Stimulated activated CD8-positive, alpha-beta memory T cell treated with anti-CD3 and anti-CD28 coated beads, Interleukin-12 subunit alpha, Interleukin-12 subunit beta, amount 100 ng/mL, for 4 hours (primary cell): ENCODE measurements around the gene ZNF277.

Source experiments
- DNase-seq: peaks from one replicate; pipeline ENCODE4 v3.0.0-alpha.2; 2020; ENCODE audit warnings: low read depth

ZNF277 gene

DNA sequence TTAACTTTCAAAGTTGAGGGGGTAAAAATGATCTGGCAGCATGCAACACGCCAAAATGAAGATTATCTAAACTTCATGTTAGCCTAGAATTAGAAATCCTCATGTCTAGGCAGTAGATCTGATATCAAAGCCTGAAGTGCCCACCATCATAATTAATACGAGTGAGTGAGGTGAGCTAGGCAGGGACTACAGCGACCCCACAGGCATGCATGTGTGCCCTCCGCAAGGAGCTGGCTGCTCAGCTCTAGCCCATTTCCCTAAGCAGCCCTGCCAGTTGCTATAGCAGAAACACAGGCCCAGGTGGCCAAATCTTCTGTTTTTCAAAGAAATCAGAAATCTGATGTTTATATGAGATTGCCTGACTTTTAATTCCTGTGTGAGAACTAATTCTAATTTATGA is 150.6 kb downstream of the ZNF277 start:
- DNase-seq = no peak

DNA sequence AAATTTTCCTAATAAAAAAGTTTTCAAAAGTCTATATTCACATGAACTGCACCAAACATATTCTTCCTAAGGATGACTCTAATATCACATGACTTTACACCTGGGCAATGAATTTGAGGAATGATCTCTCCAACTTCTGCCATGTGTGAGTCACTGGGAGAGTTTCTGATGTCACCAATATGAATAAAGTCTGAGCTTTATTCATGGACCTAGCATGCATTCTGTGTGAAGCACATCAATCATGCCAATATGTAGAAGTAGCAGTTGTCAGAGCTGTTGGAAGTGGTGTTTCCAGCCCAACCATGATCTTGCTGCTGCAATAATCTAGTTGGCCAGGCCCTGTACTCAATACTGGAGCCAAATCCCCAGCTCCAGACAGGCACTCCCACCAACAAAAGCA is 152.0 kb downstream of the ZNF277 start:
- no peak for DNase-seq

DNA sequence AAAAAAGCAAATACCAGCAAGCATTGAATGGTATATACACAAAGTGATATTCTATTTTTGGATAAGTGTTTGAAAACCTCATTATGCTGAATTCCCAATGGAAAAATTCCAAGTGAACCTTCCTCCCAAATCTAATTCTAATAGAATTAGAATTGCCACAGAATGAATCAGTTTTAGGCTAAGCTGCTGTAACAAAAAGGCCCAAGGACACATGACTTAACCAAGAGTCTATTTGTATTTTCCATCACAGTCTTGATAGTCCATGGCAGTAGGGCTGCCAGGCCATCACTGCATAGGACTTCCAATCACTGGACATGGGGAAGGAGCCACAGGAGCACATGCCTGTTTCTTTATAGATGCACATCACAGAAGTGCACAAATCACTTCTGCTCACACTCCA is 152.6 kb downstream of the ZNF277 start:
- DNase-seq = no peak

DNA sequence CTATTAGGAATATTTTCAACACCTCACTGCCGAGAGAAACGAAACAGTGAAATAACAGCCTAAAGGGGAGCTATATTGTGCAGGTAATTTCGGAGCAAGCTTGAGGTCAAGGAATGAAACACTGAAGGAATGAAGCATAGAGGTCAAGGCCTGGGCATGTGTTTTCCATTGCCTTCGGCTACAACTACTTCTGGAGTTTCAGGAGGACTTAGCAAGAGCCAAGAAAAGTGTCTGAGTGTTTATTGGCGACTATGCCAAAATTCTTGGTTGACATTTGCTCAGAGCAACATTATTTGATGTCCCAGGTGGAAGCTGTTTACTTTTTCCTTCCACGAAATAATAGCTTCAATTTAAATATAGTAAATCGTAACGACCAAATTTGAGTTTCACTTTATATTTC is 154.2 kb downstream of the ZNF277 start:
- no peak for DNase-seq

DNA sequence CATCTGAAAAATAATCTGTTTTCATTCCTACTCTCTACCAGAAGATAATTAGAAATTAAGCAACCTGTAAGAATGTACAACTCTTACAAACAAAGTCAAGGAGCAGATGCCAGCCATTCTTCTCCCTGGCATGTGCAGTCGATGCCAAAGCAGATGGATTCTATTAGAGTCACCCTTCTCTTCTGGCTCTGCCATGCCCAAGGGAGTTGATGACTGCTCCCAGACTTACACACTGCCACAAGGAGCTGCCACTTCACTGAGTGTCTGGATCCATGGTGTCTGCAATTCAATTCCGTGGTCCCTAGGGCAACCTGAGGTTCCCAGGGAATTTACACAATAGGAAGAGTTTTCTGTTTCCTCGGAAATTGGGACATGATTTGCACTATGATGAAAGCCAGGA is 154.7 kb downstream of the ZNF277 start:
- no peak for DNase-seq

DNA sequence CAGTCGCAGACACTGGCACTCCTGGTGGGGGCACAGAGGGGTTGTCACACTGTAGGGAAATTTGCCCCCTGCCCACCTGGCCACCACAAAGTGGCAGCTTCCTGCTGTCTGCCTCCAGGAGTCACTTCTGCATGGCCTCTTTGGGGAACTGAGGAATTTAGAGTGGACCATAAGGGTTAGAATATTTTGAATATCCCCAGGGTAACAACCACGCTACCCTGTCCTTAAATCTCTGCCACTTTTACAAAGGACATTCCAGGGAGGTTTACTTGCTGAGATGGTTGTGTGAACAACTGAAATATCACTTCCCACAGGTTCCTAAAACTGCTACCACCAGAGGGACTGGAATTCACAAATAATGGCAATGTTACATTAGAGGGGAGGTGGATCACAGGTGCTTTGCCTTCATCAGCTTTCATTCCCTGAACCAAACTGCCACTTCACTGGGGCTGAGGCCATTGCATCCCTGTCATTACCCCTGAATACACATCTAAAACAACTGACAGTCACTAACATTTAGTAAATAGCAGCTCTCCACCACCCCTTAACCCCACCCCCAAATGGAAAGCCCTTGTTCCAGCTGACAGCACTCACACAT is 155.7 kb downstream of the ZNF277 start:
- no peak for DNase-seq

DNA sequence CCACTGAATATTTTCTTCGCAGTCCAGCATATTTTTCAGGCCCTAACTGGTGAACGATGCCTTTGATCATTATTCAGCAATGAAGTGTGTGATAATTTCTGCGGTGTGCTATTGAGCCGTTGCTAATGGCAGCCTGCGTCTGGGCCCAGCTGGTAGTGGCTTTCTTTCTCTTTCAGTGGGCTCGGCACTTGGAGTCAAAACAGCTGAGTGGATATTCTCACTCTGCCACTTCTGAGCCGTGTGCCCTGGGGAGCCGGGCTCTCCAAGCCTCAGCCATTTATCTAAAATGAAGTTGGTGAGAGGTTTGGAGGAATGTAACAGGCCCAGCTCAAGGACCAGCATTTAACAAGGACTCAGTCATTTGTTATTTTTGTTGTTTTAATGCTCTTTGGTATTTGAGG is 156.2 kb downstream of the ZNF277 start:
- no peak for DNase-seq

DNA sequence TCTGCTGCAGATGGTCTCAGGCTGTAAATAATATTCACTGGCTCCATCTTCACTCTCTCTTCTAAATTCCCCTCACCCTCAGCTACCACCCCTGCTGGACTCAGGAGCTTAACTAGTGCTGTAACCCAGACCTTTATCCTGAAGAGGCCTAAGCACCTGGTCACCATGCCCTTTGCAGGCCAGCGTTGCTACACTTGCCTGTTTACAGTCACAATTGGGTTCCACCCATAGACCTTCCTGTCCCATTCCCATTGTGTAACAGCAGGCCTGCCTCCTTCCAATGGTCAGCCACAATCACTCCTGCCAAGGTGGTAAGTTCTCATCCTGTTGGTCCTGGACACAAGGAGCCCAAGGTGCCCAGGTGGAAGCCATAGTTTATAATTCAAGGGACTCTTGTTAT is 157.9 kb downstream of the ZNF277 start:
- no peak for DNase-seq

DNA sequence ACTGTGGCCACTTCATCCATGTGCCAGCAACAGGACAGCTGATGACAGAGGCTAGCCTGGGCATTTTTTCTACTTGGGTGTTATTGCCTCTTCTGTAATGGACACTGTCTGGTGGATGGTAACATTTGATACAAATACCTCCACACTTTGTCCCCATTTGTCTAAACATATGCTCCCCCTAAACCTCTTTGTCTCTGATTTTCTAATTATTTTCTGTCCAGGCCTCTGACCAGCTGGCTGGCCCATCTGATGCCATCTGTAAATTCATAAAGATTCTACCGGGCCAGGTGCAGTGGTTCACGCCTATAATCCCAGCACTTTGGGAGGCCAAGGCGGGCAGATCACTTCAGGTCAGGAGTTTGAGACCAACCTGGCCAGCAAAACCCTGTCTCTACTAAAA is 159.1 kb downstream of the ZNF277 start:
- DNase-seq = no peak

DNA sequence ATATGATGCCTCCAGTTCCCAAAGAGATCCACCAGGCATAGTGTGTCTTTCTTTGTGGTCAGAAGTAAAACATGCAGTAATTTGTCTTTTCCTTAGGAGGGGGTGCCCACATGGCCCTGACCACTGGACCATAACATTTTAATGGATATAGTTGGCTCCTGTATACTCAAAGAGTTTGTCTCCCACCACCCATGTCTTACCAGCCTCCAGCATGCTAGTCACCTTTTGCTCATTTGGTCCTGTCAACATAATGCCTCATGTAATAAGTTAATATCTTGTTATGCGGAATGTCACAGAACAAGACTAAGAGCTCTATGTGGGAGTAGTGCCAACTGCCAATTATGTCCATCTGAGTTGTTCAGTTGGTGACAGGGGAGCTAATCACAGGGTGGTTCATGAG is 160.4 kb downstream of the ZNF277 start:
- DNase-seq = no peak

DNA sequence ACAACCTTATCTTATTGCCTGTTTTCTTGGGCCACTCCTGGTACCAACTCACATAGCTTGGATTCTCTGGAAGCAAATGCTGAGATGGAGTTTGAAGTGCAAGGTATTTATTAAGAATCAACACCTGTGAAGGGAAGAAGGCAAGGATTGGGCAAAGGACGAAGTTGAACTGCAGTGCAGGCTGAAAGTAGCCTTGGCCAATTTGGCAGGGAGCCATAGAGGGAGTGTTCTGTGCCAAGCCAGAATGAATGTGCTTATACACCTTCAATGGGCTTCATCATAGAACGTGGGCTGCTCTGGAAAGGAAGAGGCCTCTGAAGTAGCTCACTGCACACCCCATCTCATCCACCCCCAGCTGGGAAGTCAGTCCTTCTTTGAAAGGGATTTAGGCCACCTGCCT is 163.9 kb downstream of the ZNF277 start:
- DNase-seq = no peak

DNA sequence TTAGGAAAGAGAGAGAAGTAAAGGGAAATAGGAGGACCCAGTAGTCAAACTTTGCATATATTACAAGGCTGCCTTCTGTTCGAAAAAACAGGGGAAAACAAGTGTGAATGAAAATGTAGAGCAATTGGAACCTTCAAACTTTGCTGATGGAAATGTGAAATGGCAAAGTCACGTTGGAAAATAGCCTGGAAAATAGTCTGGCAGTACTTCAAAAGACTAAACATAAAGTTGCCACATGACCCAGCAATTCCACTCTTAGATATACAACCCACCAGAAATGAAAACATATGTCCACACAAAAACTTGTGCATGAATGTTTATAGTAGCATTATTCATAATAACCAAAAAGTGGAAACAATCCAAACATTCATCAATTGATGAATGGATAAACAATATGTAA is 165.2 kb downstream of the ZNF277 start:
- DNase-seq = no peak

DNA sequence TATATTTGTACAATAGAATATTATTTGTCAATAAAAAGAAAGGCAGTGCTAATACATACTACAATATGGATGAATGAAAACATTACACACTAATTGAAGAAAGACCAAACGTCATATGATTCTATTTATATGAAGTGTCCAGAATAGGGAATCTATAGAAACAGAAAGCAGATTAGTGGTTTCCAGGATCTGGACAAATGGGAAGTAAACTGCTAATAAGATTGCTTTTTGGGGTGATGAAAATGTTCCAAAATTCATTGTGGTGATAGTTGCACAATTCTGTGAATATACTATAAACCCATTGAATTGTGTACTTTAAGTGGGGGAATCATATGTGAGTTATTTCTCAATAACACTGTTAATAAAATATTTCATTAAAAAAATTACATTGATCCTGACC is 165.6 kb downstream of the ZNF277 start:
- no peak for DNase-seq

DNA sequence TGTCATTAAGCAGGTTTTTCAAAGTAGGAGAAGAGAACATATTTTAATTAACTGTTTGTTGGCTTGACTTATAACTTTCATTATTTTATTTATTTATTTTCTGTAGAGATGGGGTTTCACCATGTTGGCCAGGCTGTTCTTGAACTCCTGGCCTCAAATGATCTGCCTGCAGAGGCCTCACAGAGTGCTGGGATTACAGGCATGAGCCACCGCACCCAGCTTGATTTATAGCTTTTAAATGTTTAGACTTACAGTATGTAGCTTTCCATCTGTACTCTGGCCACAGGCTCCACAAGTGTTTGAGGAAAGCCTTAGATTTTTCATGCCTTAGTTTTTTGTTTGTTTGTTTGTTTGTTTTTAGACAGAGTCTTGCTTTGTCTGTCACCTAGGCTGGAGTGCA is 171.1 kb downstream of the ZNF277 start:
- no peak for DNase-seq

DNA sequence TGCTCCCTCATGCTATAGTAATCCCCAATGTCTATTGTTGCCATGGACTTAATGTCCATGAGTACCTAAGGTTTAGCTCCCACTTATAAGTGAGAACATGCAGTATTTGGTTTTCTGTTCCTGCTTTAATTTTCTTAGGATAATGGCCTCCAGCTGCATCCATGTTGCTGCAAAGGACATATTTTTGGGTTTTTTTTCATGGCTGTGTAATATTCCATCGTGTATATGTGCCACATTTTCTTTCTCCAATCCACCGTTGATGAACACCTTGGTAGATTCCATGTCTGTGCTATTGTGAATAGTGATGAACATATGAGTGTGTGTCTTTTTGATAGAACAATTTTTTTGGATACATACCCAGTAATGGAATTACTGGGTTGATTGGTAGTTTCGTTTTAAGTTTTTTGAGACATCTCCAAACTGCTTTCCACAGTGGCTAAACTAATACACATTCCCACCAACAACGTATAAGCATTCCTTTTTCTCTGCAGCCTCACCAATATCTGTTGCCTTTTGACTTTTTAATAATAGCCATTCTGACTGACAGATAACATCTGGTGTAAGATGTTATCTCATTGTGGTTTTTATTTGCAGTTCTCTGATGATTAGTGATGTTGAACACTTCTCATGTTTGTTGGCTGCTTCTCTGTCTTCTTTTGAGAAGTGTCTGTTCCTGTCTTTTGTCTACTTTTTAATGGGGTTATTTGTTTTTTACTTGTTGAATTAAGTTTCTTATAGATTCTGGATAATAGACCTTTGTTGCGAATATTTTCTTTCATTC is 175.0 kb downstream of the ZNF277 start:
- DNase-seq = no peak

DNA sequence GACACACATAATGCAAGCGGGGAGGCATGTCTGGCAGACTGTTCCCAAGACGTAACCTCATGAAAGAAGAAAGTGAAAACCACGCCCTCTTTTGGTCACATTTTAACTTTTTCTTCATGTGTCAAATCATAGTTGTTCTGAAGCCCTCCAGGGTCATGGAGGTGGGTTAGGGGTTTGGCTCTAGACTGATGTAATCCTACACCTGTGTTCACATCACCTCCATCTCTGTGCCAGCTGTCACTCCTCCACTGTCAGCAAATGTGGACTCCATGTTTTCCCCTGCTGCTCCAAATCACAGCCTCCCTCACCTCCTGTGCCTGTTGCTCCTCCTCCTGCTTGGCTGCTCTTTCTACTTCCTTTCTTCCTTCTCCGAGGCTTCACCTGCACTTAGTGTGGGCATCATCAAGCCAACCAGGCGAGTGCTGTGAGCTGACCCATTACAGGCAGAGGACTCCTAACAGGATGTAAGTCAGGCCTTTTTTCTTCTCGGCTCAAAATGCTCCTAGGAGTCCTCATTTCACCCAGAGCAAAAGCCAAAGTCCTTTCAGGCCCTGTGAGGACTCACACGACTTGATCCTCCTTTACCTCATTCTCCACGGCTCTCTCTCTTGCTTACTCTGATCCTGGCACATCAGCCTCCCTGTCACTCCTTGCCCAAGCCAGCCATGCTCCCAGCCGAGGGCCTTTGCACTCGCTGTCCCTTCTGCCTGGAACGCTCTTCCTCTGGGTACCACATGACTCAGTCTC is 177.3 kb downstream of the ZNF277 start:
- no peak for DNase-seq

DNA sequence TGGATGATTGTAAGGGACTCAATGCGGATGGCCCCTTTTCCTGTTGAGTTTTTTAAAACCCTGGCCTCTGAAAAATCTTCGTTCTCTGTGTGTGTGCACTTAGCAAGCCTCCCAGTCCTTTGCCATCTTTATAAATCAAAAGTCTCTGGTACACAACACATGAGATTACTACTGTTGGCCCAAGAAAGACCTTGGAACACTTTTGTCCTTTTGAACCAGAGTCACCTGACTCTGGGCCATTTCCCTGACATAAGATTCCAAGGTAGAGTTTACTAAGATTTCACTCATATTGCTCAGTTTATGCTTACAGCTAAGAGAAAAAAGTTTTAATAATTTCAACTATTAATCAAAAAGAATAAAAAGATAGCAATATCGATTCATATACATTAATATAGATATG is 179.0 kb downstream of the ZNF277 start:
- DNase-seq = no peak

DNA sequence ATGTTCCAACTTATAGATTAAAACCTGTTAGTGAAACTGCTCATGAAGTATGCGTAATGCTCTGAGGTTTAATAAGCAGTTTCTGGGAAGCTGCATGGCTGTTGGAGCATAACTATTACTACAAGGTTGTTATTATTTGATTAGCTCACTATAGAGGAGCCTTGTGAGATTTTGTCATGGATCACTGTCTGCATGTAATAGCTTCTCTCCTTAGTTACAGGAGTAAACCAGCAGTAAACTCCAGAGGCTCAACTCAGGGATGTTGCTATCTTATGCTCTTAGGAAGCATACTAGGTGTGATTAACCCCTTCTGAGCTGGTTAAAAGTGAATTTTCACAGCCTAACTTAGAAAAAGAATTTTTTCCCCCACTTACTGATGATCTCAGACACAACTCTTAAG is 180.1 kb downstream of the ZNF277 start:
- DNase-seq = no peak

DNA sequence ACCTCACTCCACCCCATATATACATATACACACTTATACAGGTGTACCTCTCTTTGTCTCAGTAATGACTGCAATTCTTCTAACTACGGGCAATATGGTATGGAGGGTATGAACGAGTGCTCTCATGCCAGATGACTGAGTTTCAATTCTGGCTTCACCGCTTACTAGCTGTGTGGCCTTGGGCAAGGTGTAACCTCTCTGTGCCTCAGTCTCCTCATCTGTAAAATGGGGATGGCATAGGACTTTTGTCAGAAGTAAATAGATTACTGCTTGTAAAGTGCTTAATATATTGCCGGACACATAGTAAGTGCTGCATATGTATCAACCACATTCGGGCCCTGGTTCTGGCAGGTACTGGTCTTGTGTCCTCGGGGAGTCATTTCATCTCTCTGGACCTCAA is 183.7 kb downstream of the ZNF277 start:
- no peak for DNase-seq

DNA sequence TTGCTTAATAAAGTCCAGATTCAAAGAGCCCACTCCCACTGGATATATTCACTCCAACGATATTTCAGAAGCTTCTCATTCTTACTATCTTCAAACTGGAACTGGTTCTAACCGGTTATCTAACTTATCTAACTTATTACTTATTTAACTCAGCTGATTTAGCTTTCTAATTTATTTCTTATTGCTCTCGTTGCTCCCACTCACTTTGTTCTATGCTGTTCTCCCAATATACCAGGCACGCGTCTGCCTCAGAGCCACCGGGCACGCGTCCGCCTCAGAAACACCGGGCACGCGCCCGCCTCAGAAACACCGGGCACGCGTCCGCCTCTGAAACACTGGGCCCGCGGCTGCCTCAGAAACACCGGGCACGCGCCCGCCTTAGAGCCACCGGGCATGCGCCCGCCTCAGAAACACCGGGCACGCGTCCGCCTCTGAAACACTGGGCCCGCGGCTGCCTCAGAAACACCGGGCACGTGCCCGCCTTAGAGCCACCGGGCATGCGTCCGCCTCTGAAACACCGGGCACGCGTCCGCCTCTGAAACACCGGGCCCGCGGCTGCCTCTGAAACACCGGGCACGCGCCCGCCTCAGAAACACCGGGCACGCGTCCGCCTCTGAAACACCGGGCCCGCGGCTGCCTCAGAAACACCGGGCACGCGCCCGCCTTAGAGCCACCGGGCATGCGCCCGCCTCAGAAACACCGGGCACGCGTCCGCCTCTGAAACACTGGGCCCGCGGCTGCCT is 184.8 kb downstream of the ZNF277 start:
- DNase-seq = peak; percentile 31

DNA sequence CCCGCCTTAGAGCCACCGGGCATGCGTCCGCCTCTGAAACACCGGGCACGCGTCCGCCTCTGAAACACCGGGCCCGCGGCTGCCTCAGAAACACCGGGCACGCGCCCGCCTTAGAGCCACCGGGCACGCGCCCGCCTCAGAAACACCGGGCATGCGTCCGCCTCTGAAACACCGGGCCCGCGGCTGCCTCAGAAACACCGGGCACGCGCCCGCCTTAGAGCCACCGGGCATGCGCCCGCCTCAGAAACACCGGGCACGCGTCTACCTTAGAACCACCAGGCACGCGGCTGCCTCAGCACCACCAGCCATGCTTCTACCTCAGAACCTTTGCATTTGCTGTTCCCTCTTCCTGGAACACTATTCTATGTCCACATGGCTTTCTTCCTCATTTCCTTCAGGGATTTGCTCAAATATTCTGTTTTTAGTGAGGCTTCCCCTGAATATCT is 185.4 kb downstream of the ZNF277 start:
- peak; percentile 59 for DNase-seq
